NCI-H2081 treated with DMSO at 0.1 percent for 48 hours (cell line): ENCODE results near the gene HNRNPUL1.
"Not testable (repeated sequence)": the region's sequence is repeated elsewhere in the genome, so short reads cannot be mapped to it uniquely, and the experiment has no call there.

Experiments used
- DNase-seq: peaks from one replicate; lab custom pipeline; 2025; lab: John Stamatoyannopoulos, UW

HNRNPUL1 gene

GRCh38 chr19:41263850-41264580 is at the start of gene HNRNPUL1:
Gene HNRNPUL1, plus strand, starts transcription at chr19:41264372. Its CDS starts 132 bp downstream, at chr19:41264504.
- peak; percentile 99 for DNase-seq

- no peak for DNase-seq
Measured at GRCh38 chr19:41217741-41218140, 46.4 kb upstream of the HNRNPUL1 start.

GRCh38 chr19:41218249-41218614 is 45.9 kb upstream of the HNRNPUL1 start:
- DNase-seq = no peak

GRCh38 chr19:41218615-41219507 is 45.3 kb upstream of the HNRNPUL1 start, which contains the start of gene AXL:
Gene AXL, plus strand, starts transcription at chr19:41219223. Its CDS starts 170 bp downstream, at chr19:41219393.
- no peak for DNase-seq

DNA sequence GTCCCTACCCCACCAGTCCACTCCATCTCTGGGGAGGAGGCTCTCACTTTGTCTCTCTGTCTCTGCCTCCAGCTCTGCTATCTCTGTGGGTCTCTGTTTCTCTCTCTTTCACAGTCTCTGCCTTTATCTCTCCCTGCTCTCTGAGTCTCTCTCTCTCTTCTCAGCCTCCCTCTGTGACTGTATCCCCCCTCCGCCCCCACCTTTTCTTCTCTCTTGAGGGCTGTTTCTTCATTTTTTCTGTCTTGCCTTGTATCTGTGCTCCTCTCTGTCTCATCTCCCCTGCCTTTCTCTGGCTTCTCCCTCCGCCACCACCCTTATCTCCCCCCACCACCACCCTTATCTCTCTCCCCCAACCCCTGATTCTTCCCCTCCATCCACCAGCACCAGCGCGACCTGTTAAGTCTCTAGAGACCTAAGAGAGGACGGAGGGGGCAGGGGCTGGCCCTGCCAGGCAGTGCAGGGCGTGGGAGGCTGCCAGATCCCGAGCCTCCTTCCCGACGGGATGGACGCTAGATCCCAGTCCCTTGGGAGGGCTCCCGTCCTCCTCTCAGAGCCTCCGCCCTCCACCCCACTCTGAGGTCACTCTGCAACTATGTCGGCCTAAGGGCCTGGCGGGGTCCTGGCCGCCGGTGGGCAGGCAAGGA is 44.1 kb upstream of the HNRNPUL1 start:
- no peak for DNase-seq

GRCh38 chr19:41220811-41221210 is 43.4 kb upstream of the HNRNPUL1 start:
- no peak for DNase-seq

DNA sequence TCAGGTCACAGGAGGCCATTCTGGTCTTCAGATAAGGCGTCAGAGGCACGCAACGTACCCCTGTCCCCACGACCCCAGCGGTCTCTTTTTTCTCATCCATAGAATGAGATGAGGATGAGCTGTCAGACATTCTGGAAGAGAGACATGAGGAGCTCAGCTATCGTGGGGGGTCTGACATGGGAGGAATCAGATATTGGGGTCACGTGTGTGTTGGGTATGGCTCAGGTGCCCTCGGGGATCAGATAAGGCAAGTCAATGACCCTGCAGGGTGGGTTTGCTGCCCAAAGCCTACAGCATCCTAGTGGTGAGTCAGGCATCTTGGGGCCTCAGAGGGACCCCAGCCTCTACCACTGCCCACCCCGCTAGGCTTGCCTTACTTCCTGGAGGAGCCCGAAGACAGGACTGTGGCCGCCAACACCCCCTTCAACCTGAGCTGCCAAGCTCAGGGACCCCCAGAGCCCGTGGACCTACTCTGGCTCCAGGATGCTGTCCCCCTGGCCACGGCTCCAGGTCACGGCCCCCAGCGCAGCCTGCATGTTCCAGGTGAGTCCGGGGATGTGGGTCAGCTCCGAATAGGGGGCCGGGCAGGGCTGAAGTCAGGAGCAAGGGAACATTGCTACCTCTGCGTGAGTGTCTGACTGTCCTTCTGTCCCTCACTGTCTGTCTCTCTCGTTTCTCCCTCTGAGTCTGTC is 42.5 kb upstream of the HNRNPUL1 start:
- DNase-seq = no peak

- DNase-seq = no peak
Measured at GRCh38 chr19:41222240-41222639, 41.9 kb upstream of the HNRNPUL1 start.

DNA sequence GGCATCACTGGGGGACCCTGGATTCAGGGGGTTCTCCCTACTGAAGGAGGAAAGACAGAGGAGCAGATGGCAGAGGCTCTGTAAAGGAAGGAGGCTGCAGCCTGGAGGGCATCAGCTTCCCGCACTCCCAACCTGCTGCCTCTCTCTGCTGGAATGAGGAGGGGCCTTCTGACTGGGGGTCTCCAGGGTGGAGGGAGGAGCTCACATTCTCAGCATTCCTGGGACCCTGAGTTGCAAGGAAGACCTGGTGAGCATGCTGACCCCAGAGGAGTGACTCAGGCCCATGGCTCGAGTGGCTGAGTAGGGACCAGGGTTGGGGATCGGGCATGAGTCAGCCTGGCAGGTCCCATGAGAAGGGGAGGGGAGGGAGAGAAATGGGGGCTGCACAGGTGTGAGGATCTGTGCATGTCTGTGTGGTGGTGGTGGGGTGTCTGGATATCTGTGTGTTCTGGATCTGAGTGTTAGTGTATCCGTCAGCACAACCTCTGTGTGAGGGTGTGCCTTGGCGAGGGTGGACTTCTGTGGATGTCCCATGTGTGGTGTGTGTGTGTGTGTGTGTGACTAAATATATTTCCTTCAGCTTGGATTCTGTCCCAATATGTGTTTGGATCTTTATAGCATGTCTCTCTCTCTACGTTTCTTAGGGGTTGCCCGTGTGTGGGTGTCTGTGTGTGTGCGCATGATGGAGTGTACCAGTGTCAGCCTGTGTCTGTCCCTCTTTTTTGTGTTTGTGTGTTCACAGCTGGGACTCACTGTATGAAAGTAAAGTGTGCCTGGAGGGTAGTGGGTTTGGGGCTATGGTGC is 40.5 kb upstream of the HNRNPUL1 start:
- DNase-seq = no peak

GRCh38 chr19:41224632-41225031 is 39.5 kb upstream of the HNRNPUL1 start:
- DNase-seq = no peak

DNA sequence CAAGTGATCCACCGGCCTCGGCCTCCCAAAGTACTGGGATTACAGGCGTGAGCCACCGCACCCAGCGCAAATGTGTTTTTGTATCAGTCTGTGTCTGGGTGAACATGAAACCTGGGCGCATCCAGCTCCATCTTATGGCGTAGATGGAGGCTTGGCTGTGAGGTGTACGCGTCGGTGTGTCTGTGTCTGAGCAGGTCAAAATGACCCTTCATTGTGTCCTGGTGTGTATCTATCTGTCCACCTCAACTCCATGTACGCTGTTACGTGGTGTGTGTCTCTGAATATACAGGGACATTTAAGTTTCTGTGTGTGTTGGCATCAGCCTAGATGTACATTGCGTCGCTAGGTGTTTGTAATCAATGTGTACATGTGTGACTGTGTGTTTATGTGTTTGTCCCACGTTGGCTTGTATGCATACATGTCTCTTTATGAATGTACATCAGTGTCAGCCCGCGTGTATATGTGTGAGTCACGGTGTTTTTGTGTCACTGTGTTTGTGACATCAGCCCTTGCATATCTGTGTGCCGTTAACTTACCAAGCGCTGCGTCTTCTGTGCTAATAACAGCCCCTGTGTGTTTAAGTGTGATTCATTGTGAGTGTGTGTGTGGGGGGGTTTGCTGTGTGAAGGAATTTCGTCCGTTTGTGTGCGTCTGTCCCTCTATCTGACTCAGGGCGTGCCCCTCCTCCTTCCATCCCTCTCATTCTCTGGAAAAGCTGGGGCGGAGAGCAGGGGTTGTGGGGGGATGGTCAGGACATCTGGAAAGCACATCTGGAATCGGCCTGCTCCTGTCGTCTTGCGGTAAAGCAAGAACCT is 38.7 kb upstream of the HNRNPUL1 start:
- no peak for DNase-seq

- DNase-seq = no peak
Measured at GRCh38 chr19:41226053-41226873, 37.9 kb upstream of the HNRNPUL1 start.

GRCh38 chr19:41226874-41227390 is 37.2 kb upstream of the HNRNPUL1 start:
- DNase-seq = no peak

GRCh38 chr19:41228486-41228885 is 35.7 kb upstream of the HNRNPUL1 start:
- DNase-seq = no peak

GRCh38 chr19:41229338-41229737 is 34.8 kb upstream of the HNRNPUL1 start:
- not testable (repeated sequence) for DNase-seq

DNA sequence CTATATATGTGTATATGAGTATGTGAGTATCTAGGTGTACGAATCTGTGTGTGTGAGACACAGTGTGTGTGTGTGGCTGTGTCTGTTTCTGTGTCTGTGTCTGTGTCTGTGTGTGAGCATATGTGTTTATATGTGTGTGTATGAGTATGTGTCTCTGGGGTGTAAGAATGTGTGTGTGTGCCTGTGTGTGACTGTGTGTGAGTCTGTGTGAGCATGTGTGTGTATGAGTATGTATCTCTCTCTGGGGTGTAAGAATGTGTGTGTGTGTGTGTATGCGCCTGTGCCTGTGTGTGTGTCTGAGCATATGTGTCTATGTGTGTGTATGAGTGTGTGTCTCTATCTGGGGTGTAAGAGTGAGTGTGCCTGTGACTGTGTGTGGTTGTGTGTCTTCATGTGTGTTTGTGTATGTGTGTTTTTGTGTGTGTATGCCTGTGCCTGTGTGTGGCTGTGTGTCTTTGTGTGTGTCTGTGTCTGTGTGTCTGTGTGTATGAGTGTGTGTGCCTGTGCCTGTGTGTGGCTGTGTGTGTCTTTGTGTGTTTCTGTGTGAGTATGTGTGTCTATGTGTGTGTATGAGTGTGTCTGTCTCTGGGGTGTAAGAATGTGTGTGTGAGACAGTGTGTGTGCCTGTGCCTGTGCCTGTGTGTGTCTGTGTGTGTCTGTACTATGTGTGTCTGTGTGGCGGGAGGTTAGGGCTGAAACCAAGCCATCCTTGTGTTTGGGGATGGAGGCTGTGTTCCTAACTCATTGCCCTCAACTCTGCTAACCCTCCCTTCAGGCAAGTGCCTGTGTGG is 33.9 kb upstream of the HNRNPUL1 start:
- no peak for DNase-seq

- DNase-seq = no peak
Measured at GRCh38 chr19:41232686-41233085, 31.5 kb upstream of the HNRNPUL1 start.

- no peak for DNase-seq
Measured at GRCh38 chr19:41233748-41234240, 30.4 kb upstream of the HNRNPUL1 start.
